GM21737 (cell line): ENCODE data around the gene LIMS1.

Experiments used
- ATAC-seq: cut with Tn5 transposase; IDR thresholded peaks from one replicate; pipeline ENCODE4 v1.9.1; 2021; ENCODE audit warnings: mild to moderate bottlenecking, moderate library complexity; ENCODE audit not compliant: unreplicated experiment

The LIMS1 gene

DNA sequence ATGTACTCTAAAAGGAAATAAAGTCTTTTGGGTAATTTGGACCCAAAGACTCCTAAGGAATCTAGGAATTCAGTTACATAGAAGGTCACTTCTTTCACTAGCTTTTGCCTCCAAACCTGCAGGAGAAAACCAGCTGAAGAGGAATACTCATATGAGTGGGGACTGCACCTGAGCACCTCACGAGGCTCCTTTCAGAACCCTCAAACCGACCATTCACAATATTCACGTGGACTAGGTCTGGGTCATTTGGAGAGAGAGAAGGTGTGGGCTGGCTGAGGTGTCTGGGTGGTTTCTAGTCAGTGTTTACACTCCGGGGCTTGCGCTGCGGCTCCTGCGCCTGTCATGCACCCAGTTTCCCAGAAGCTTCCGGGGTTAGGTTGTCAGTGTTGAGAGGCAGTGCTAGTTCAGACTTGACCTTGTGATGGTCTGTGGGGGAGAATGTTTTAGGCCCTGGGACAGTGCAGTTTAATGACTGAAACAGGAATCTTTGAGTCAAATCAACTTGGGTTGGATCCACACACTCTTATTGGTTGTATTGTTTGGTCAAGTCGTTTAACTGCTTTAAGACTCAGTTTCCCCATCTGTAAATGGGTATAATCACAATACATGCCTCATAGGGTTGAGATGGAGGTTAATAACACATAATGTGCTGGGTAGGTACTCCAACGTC, 78.4 kb downstream of the LIMS1 start:
- peak; percentile 76 for ATAC-seq

DNA sequence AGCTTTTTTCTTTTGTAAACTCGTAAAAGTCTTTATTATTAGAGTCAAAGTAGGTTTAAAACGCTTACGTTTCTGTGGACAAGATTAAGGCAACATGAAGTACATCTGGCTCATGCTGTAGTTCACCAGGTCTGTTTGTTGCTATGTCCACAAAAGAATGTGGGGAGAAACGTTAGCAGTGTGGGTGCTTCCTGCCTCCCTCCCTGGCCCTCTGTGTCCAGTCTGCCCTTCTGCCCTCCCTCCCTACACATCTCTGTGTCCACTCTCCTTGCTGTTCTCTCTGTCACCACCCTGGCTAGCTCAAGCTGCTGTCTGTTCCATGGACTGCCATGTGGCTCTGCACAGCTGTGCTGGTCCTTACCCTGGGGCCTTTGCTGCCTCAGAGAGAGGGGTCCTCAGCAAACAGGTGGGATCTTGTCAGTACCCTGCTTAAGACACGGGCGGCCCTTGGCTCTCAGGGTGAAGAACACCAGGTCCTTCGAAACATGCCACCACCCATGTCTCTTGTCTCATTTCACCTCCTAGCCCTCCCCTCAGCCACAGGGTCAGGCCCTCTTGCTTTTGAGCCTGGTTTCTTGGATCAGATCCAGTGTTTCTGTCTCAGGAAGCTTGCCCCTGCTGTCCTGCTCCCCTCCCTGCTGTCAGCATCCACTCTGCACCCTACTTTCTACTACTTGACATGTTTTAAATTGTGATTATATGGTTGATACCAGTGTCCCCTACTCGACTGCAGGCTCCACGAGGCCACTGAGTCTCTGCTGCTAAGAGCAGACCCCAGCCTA, 79.2 kb downstream of the LIMS1 start:
- no peak for ATAC-seq

DNA sequence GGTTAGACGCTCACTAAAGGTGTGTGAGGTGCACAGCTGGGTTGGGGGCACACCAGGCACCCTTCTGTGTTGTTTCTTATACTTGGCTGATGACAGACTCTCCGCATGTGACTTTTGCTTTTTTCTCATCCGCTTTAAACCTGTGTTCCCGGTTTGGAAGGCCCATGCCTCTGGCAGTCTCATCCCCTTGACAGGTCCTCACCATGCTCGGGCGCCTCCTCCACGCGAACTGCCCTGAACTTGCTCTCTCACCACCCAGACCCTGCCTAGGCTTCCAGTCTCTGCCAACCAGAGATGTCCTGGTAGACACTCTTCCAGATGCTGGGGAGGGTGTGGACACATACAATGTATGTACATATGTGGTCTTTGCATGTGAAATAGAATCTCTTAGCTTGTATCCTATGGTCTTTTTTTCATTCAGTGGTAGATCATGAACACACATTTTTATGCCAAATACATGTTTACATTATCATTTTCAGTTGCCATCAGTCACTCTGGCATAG, 79.8 kb downstream of the LIMS1 start:
- no peak for ATAC-seq

DNA sequence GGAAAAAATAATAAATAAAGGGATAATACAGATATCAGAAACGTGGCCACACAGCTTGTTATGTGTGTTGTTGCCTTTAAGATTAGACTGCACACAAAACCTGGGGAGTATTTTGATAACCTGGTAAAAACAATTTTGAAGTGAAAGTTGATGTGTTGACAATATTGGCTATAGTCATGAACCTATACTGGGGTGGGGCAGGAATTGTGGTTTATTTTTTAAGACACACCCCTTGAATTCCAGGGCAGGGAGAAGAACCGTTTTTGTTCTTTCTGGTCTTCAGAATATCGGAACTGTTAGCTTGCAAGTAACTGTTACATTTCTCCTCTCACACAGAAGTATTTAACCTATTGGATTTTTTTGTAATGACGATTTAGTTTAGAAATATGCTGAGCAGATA, 80.4 kb downstream of the LIMS1 start:
- ATAC-seq: no peak

DNA sequence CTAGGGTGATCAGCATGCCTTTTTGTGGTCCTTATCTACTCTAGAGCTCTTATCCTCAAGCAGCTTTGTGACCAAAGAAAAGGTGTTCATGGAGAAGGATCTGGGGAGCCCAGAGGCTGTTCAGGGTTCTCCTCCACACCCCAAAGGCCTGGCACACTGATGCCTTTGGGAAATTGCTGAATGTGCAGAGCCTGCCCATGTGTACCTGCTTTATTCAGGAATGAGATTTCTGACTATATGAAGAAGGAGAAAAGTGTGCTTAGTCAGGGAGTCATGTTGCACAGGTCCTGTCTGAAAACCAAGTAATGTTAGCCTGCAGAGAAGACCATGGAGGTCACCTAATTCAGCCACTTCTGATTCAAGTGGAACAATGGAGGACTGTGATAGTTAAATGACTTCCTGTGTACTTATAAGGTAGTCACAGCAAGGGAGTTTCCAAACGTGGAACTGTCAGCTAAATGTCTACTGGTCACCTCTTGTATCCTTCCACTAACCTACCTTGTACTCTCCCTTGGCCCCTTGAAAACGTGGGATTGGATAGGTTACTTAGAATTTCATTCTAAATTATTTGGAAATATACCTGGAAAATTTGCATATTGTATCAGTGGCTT, 81.3 kb downstream of the LIMS1 start:
- no peak for ATAC-seq

DNA sequence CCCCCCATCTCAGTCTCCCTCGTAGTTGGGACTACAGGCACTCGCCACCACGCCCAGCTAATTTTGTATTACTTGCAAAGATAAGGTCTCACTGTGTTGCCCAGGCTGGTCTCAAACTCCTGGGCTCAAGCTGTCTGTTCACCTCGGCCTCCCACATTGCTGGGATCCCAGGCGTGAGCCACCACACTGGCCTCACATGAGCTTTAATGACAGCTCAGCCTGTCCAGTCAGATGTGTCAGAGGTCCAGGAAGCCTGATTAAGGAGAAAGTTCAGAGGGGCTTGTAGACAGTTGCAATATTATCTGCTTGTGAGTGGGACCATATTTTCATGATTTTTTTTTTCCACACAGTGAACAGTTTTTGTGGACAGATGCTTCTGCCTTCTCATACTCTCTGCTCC, 82.0 kb downstream of the LIMS1 start:
- no peak for ATAC-seq

DNA sequence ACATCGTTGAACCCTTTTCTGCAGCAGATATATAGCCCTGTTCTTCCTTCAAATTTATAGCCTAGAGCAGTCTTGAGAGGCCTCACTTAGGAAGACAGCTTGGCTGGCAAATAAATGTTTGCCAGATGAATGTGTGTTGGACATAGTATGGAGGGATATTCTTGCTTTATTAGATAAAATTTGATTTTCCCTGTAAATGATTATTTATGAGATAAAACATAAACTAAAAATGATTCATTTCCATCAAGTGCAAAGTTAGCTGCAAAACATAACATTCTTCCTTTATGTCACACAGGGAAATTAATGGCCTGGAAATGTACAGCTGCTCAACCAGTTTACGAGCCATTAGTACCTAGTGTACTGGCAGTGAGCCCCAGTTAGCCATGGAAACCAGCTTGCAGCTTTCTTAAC, 82.5 kb downstream of the LIMS1 start:
- no peak for ATAC-seq

DNA sequence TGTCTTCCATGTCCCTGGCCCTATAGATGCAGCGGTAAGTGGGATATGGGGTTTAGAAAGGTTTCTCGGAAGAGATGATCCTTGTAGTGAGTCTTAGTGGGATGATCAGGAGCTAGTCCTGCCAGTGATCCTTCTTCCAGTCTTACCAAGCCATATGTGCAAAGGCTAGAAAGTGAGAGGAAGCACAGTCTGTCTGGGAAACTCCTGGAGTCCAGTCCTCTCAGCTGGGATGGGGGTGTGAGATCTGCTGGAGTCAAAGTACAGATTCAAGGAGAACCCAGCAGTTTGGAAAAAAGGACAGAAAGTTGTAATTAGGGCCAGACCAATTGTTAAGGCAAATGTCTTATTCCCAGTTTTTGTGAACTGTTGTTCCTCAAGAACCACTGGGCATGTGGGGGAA, 83.3 kb downstream of the LIMS1 start:
- ATAC-seq: no peak

DNA sequence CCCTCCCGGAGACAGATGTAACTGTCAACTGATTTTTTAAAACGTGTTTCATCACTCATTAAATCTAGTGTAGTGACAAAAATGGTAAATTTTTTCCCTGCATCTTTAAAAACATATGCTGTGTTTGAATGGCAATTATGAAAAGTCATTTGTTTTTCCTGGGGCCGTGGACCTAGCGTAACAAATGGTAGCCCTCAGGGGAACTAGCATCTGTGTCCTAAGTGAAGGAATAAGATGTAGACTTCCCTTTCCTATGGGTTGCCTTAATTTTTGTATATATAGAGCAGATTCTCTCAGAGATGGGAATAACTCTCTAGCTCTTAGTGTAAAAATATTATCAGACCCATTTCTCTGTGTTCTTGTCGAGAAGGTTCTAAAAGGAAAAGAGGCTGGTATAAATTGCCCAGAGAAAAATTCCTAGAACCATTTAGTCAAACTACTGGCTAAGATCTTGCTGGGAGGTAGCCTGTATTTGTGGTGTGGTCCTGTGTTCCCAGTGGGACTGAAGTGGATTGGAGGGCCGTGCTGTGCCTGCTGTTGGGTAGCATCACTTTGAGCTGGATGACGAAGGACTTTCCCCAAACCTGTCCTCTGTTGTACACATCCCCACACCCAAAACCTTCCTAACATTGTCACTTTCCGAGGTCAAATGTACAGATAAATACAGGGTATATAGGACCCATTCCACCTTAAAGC, 85.8 kb downstream of the LIMS1 start:
- no peak for ATAC-seq

DNA sequence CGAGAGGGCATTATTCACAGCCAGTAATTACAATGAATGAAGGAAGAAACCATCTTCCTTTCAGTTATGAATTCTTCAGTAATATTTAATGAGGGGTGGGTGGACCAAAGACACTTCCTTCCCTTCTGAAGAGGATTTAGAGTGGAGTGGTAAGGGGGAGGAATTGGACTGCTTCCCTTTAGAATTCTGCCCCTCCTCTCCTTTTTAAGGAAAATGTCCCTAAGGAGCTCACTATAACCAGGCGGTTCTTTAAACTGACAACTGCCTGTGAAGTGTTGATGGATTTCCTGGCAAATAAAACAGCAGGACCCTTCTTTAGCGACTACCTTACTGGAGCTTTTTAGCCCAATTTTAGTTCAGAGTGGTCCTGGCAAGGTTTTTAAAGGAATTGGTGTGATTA, 86.4 kb downstream of the LIMS1 start:
- no peak for ATAC-seq

DNA sequence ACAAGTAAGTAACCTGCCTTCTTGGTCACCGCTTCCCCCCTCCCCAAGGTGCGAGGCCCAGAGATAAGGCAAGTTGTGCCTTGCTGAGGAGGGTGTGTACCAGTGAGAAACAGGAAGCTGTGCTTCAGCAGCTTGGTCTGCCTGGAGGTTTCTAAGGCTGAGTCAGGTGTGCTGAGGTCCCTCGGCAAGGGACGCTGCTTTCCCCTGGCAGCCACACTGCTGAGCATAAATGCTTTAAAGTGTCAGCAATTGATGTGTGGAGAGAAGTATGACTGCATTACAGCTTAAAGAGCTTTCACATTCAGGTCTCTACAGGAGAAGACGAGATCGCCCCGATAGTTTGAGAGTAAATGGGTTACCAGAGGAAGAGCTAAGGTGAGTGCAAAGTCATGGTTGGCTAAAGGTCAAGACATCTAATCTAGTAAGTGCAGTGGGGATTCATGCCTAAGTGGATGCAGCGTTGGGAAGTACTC, 86.9 kb downstream of the LIMS1 start:
- peak; percentile 99 for ATAC-seq

DNA sequence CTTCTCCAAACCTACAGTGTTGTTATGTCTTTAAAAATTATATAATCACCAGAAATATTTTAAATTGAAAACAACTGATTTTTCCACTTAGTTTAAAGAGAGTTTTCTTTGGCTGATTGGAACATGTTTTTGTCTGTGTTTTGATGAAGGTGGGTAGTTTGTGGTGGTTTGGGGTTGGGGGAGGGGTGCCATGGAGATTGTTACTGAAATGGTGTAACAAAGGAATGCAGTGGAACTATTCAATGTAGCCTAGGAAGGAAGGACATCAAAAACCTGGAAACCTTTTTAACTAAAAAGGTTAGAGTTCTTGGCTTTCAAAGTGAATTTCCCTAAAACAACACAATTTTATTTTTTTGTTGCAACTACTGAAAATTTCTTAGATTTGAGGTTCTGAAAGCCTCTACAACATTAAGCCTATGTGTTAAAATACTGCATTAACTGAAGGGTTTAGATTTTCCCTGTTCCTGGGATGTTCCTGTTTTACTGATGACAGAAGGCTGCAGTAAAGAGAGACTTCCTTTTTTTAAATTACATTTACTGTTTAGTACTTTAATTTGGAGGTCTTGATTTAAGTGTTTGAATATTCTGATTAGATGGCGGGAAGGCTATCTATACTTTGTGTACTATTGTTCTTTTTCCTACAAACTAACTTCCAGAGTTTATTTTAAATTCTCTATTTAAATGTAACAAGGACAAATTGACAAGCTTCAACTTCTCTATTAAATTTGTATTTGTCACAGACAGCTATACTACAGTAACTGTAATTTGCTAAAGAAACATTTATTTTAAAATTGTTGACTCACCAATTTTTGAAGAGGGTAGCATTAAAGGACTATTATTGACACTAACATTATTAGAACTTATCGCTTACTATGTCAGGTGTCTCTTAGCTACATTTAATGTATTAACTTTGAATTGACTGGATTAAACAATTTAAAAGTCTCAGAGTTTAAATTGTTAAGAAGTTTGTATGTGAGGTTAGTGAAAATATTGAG, 87.7 kb downstream of the LIMS1 start:
- ATAC-seq: no peak

DNA sequence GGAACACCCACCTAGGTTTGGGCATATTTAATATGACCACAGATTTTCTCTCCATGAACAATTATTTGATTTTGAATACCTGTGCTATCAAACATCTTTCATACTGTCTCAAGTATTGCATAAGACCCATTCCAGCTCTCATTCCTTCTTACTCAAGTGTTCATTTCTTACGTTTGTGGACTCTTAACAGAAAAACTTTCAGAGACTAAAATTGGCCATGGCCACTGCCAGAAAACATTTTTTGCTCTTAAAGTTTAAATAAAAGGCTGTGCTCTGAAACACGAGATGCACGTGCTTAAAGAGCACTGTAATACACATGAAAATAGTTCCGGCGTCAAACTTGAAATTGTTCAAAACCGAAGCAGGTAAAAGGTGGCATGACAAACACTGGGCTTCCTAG, 89.3 kb downstream of the LIMS1 start:
- ATAC-seq: no peak

DNA sequence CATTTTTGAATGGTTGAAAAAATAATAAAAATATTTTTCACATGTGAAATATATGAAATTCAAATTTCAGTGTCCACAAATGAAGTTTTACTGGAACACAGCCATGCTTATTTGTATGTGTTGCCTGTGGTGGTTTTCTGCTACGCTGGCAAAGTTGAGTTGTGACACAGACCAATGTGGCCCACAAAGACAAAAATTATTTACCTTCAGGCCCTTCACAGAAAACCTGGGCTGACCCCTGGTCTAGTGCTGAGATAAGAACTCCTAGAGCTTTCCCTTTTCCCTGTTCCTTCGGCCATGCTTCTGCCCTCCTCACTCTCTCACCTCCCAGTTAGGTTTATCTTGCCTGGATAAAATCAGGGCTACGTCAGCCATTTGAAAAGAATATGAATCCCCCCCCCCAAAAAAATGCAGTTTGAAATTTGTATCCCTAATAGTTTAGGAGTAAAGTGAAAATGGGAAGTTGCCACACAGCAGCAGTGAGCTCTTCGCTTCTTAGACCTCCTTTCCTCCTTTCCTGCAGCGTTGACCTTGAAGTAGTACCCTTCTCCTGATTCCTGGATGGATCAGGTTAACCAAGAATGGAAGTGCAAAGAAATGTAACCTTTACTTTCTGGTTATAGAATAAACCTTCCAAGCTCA, 91.0 kb downstream of the LIMS1 start:
- ATAC-seq: no peak

DNA sequence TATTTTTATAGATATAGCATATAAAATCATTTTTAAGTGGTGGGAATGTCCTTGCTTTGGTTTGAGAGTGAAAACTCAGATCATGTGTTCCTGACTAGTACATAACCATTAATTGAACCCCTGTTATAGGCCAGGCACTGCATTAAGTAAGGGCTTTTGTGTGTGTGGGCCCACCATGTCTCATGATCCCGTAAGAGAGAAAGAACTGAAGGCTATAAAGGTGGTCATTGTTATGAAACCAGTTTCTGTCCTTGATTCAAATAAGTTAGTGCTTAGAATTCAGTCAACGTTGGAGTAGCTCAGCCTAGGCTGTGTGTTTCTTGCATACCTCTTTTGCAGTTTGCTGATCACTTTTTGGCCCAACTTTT, 91.5 kb downstream of the LIMS1 start:
- ATAC-seq: no peak

DNA sequence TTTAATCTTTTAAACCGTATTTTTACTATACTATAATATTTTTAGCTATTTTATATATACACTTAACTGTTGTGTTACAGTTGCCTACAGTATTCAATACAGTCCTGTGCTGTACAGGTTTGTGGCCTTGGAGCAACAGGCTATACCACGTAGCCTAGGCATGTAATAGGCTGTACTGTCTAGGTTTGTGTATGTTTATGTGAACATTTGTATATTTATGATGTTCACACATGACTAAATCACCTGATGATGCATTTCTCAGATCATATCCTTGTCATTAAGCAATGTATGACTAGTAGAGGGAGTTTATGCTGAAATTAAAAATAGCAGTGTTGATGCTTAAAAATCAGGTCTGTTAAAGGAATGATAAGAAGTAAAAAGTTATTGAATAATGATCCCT, 92.7 kb downstream of the LIMS1 start:
- no peak for ATAC-seq

DNA sequence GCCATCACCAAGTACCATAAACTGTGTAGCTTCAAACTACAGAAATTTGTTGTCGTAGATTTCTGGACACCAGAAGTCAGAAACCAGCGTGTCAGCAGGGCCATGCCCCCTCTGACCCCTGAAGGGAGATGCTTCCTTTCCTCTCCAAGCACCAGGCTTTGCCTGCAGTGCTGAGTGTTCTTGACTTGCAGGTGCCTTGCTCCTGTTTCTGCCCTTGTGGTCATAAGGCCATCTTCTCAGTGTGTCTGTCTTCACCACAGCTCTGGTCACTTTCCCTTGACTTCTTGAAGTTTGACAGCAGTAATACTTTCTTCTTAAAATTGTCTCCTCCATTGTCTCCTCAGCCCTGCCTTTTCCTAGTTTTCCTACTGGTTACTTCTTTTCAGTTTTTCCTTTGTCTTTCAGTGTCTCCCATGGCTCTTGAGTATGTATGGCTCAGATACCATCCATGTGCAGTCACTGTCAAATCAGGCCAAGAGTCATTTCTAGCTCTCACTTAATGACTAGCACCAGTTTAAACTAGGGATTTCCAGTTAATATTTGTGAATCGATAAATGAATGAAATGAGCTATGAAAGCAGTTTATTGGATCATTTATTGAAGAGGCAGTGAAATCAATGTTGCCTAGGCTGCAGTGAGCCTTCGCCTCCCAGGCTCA, 93.8 kb downstream of the LIMS1 start:
- ATAC-seq: no peak

DNA sequence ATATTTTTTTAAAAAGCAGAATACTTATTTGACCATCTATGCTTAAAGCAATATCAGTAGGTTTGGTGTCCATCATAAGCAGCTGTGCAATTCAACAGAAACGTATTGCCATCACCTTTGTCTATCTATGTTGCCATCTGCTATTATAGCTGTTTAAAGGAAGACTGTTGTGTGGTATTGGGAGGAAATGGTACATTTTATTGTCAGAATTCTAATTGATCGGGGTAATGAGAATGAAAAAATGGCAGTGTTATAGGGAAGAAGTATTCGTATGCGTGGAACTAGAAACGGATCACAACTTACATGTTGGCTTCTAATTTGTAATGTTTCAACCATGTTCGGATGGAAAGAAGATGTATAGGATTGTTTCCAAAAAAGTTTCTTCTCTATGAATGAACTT, 94.7 kb downstream of the LIMS1 start:
- no peak for ATAC-seq

DNA sequence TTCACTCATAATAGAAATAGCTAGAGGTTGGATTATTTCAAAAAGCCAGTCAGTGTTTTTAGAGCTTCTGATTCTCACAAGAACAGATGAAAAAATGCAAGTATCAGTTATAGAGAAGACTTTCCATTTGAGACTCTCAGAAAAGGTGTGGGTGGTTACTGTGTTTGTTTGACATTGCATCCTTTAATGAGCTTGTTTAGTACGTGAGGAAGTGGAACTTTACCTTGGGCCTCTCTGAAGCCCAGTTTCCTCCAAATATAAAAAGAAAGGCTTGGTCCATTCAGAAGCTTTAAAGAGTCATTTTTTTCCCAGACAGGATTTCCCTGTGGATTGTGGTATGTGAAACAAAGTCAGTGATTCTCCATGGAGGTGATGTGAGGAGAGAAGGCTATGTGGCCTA, 95.1 kb downstream of the LIMS1 start:
- ATAC-seq: peak; percentile 79
